NCI-H1930 (cell line): Measurements from ENCODE around the gene AIFM3.

Source experiments
- DNase-seq, 2 experiments: peaks; one replicate each; lab custom pipeline; 2025; lab: John Stamatoyannopoulos, UW

AIFM3 gene

GRCh38 chr22:20976291-20976877 lies 9.3 kb downstream of the AIFM3 start:
- no peak for DNase-seq

DNA sequence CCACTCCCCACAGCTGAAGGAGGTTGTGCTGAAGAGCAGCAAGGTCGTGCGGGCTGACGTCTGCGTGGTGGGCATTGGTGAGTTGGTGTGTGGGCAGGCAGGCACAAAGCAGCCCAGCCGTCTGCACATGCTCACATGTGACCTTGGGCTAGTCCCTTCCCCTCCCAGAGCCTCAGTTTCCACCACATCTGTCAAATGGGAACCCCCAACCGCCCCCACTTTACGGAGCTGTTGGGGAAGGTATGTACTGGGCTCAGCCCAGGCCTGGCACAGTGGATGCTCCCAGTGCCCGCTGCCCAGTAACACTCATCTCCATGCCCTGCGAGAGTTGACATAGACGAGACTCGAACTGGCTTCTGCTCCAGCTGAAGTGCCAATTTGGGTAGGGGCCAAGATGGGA lies 10.0 kb downstream of the AIFM3 start:
- DNase-seq, result no peak

DNA sequence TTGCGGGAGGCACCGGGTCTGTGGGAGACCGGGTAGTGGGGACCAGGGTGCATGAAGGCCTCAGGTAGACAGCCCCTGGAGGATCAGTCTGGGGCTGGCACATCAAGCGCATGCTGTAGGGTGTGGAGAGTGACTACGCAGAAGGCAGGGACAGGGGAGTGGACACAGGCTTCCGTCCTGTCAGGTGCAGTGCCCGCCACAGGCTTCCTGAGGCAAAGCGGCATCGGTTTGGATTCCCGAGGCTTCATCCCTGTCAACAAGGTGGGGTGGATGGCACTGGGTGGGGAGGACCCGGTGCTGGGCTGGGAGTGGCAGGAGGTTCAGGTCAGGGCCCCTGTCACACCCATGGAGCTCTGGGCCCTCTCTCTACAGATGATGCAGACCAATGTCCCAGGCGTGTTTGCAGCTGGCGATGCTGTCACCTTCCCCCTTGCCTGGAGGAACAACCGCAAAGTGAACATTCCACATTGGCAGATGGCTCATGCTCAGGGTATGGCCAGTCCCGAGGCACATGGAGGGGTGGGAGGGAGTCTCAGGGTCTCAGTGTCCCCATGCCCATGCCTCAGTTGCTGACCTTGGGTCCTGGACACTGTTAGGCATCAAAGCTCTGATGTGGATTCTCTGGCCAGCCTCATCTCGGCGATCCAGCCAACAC lies 10.6 kb downstream of the AIFM3 start:
- DNase-seq, result no peak

DNA sequence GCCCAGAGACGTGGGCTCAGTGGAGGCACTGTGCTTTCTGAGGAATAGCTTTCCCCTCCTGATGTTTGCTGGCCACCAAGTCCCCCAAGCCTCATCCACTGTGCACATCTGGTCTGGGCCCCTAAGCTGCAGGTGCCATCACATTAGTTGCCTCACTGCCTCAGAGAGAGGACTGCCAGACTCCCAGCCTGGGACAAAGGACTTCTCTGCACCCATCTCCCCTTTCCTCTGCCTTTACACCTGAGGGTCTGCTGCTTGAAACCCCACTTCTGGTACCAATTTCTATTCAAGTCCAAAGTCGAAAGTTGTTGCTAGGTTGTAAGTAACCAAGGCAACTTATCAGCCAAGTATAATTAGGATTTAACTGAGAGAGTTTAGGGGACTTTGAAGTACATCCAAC lies 11.4 kb downstream of the AIFM3 start:
- no peak for DNase-seq

DNA sequence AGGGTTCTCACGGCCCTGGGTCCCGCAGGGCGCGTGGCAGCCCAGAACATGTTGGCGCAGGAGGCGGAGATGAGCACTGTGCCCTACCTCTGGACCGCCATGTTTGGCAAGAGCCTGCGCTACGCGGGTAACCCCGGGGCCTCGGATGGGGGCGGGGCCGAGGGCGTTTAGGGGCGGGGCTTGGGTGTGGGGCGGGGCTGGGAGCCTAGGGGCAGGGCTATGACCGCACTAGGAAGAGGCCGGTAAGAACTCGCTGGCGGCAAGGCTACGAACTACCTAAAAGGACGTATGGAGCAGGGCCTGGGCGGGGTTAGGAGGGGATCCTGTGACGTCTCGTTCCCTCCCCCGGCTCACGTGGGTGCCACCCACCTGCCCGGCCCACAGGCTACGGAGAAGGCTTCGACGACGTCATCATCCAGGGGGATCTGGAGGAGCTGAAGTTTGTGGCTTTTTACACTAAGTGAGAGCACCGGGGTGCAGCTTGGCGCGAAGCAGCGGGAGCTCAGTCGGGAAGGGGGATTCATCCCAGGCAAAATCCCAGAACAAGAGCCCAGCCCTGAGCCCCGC lies 12.3 kb downstream of the AIFM3 start:
- DNase-seq, result no peak

GRCh38 chr22:20979940-20980453 lies 12.9 kb downstream of the AIFM3 start:
- no peak for DNase-seq

- no peak for DNase-seq
Measured at GRCh38 chr22:20980523-20980922, 13.5 kb downstream of the AIFM3 start.

DNA sequence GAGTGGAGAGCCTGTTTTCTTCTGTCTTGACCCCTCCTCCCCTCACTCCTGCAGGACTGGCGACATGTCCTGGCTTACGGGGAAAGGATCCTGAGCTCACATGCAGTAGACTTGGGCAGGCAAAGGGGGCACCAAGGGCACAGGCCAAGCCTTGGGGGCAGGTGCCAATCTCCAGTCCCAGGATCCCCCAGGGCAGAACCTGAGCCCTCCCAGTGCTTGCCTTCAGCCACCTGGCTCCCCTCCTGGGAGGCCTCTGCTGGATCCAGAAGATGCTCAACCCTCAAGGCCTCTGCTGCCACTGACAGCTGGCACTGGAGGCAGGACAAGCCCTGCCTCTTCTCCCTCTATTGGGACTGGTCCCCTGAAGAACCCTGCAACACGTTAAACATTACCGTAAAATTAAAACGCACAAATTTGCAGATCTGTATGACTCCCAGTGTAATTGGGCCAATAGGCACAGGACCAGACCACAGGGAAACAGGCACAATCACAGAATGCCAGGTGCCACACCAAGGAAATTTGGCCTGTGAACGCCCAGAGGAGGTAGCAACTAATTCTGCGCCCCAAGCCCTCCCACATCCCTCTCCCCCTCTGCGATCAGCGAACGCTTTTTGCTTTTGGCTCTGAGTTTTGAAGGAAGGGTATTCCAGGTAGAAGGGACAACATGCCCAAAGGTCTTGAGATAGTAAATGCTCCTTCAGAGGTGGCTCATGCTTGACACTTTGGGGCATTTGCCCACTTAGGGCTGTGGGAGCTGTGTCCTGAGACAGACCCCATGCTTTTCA lies 14.1 kb downstream of the AIFM3 start:
- no peak for DNase-seq

GRCh38 chr22:20981787-20982562 lies 14.9 kb downstream of the AIFM3 start, which contains the start of gene LZTR1:
Gene LZTR1, plus strand, starts transcription at chr22:20982297. Its CDS starts 75 bp downstream, at chr22:20982372.
- DNase-seq, result peak; percentile 66

DNA sequence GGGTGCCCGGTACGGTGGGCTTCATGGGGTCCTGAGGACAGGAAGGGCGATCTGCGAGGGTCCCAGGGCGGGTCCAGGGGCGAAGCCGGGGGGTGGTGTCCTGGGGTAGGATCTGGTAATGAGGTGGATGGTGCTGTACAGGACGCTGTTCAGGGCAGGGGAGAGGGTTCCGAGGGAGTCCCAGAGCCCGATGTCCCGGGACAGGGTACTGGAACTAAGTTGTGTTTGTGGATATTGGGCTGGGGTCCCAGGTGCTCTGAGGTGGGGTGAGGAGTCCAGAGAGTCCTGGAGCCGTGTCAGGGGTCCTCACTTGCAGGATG lies 15.5 kb downstream of the AIFM3 start:
- no peak for DNase-seq

GRCh38 chr22:20983081-20983771 lies 16.2 kb downstream of the AIFM3 start:
- DNase-seq, result no peak

DNA sequence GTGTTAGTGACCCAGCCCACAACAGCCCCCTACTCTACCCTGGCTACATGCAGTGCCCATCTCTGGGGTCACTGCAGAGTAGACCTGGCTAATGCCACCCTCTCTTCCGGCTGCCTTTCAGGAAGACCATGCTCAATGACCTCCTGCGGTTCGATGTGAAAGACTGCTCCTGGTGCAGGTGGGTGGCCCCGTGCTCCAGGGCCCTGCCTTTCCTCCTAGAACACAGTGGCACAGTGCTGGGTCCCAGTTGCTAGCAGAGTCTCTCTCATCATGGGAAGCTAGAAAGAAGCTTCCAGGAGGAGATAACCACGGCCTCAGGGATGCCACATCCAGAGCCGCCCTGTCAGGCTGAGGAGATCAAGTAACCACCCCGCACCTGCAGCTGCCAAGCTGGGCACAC lies 18.7 kb downstream of the AIFM3 start:
- no peak for DNase-seq

DNA sequence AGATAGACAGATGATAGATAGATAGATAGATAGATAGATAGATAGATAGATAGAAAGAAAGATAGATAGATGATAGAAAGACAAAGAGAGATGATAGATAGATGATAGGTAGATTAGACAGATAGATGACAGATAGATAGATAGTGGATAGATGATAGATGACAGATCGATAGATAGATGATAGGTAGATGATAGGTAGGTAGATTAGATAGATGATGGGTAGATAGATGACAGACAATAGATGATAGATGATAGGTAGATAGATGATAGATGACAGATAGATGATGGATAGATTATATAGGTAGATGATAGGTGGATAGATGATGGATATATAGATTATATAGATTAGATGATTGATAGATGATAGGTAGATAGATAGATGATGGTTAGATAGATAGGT lies 19.3 kb downstream of the AIFM3 start:
- no peak for DNase-seq

GRCh38 chr22:20987375-20987774 lies 20.3 kb downstream of the AIFM3 start:
- DNase-seq, result no peak

GRCh38 chr22:20988573-20989322 lies 21.7 kb downstream of the AIFM3 start:
- DNase-seq, result no peak

DNA sequence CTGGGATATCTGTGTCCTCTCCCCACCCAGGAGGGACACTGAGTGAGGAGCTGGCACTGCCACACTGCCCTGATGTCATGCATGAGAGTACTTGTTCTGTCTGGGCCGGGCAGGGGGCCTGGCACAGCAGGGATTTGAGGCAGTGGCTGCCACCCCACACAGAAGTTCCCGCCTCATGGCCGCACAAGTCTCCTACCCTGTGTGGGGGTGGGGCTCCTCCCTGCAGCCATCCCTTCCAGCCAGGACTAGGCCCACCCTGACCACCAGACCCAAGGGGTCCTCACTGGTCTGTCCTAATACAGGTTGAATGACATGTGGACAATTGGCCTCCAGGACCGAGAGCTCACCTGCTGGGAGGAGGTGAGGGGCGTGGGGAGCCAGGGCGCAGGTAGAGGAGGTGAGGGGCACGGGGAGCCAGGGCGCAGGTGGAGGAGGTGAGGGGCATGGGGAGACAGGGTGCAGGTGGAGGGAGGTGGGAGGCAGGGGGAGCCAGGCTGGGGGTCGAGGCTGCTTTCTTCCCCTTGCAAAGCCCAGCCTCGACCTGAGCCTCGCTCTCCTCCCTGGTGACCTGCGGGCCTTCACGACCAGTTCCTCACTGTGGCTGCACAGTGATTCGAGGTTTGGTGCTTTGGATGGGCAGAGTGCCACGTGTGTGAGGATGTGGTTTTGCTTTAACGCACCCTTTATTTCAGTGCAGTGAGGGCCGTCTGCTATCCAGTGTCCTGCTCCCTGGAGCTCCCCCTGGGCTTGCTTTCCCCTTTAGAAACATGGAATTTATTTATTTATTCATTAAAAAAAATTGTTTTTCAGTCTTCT lies 22.5 kb downstream of the AIFM3 start:
- no peak for DNase-seq

GRCh38 chr22:20990184-20991180 lies 23.4 kb downstream of the AIFM3 start:
- no peak for DNase-seq

GRCh38 chr22:20991252-20992055 lies 24.4 kb downstream of the AIFM3 start:
- DNase-seq, result no peak
